Thoracic aorta endothelial cell (primary cell): Measurements from ENCODE around the gene RGS3. TPM values are rescaled to one million over a fixed set of nuclear protein-coding genes. Genes with fewer than 3 reads are reported as not detected.

Experiments used
- total RNA-seq: library from RNA; depleted of rRNA; stranded (reverse); fragments of >200 nt; gene quantifications from 2 replicates; pipeline ENCODE4 v1.2.3, GENCODE V29; 2012

The RGS3 gene
- total RNA-seq = 158 and 214 TPM in 2 replicates

GRCh38 chr9:113463418-113464285 lies at the start of gene RGS3:
Gene RGS3 (plus strand): TSS chr9:113463727. CDS start chr9:113463803, 76 bp downstream.

Other genes with a start within 250 kb of the RGS3 start
- gene FKBP15, start 242.4 kb upstream of the RGS3 start, total RNA-seq = 28.2 and 31.8 TPM in 2 replicates
- gene SLC31A1, start 242.2 kb upstream of the RGS3 start, total RNA-seq = 22.2 and 27.2 TPM in 2 replicates
- gene CDC26, start 188.2 kb upstream of the RGS3 start, total RNA-seq = 48.3 and 60.5 TPM in 2 replicates
- gene PRPF4, start 188.1 kb upstream of the RGS3 start, total RNA-seq = 29.9 and 33.3 TPM in 2 replicates
- not detected in 2 replicates for gene RNF183, start 160.4 kb upstream of the RGS3 start, total RNA-seq
- gene WDR31, start 123.5 kb upstream of the RGS3 start, total RNA-seq = 0.50 and 0.53 TPM in 2 replicates
- gene BSPRY, start 114.2 kb upstream of the RGS3 start, total RNA-seq = not detected in 2 replicates
- gene HDHD3, start 86.7 kb upstream of the RGS3 start, total RNA-seq = 6.0 and 6.2 TPM in 2 replicates
- gene ALAD, start 62.4 kb upstream of the RGS3 start, total RNA-seq = 17.6 and 18.7 TPM in 2 replicates
- 55.6 and 64.5 TPM in 2 replicates for gene POLE3, start 53.1 kb upstream of the RGS3 start, total RNA-seq
- 0.66 and 1.0 TPM in 2 replicates for gene C9orf43, start 53.0 kb upstream of the RGS3 start, total RNA-seq